IMR-90 (cell line): Measurements from ENCODE around the gene STAT5B. TPM values are rescaled to one million over a fixed set of nuclear protein-coding genes. Genes with fewer than 3 reads are reported as not detected.

Experiments used
- ATAC-seq: fragments of 200-7000 bp; cut with Tn5 transposase; 2 replicates; pipeline ENCODE4 v1.9.1; 2020; ENCODE audit warnings: low read depth, mild to moderate bottlenecking, moderate library complexity
- BruUV-seq: library from RNA; stranded (reverse); fragments of 400-500 nt; replicated peaks from 2 replicates; lab custom pipeline; 2021; lab: Mats Ljungman, UMichigan
- CTCF ChIA-PET: fragments of 300-600 bp; formaldehyde crosslinking; extraction: SDS; loops from one replicate; lab custom pipeline; 2021; ENCODE audit warnings: antibody characterized with exemption; lab: Yijun Ruan, JAX
- POLR2A ChIA-PET: fragments of 300-600 bp; sonication (Branson Sonifier 250); formaldehyde crosslinking; loops from one replicate; lab custom pipeline; 2022; ENCODE audit warnings: antibody characterized with exemption; ENCODE audit not compliant: unreplicated experiment; lab: Charles Lee
- DNase-seq: peaks from one replicate; pipeline ENCODE4 v3.0.0; 2013
- H2AFZ ChIP-seq: replicated peaks from 2 replicates; pipeline ENCODE3; 2013; ENCODE audit warnings: low read length, mild to moderate bottlenecking; ENCODE audit not compliant: poor library complexity
- H2AK5ac ChIP-seq: 2 replicates; pipeline ENCODE4 v1.6.1; 2013; ENCODE audit warnings: low read depth, low read length, inconsistent platforms
- H2AK9ac ChIP-seq: replicated peaks from 2 replicates; pipeline ENCODE3; 2013; ENCODE audit warnings: mild to moderate bottlenecking, low read depth, low read length, moderate library complexity; ENCODE audit not compliant: poor library complexity
- H2BK120ac ChIP-seq: 2 replicates; pipeline ENCODE4 v1.6.1; 2013; ENCODE audit warnings: low read depth, low read length, inconsistent platforms
- H2BK15ac ChIP-seq: 3 replicates; pipeline ENCODE4 v1.6.1; 2013; ENCODE audit warnings: low read depth, low read length, inconsistent platforms
- H2BK20ac ChIP-seq: 2 replicates; pipeline ENCODE4 v1.6.1; 2013; ENCODE audit warnings: low read depth, mild to moderate bottlenecking, inconsistent platforms, low read length, moderate library complexity
- H2BK5ac ChIP-seq: 2 replicates; pipeline ENCODE4 v1.6.1; 2013; ENCODE audit warnings: mild to moderate bottlenecking, low read depth, low read length, inconsistent platforms; ENCODE audit not compliant: poor library complexity, severe bottlenecking
- H3K14ac ChIP-seq: replicated peaks from 2 replicates; pipeline ENCODE4 v1.6.1; 2013; ENCODE audit warnings: low read depth, low read length, inconsistent platforms
- H3K18ac ChIP-seq: 2 replicates; pipeline ENCODE4 v1.6.1; 2013; ENCODE audit warnings: low read depth, low read length, control low read depth
- H3K23ac ChIP-seq: 2 replicates; pipeline ENCODE4 v1.6.1; 2013; ENCODE audit warnings: low read depth, low read length, inconsistent platforms
- H3K27ac ChIP-seq: 2 replicates; pipeline ENCODE4 v1.5.1; 2013; ENCODE audit warnings: mild to moderate bottlenecking, control low read depth, low read length; ENCODE audit not compliant: insufficient read depth
- H3K27me3 ChIP-seq: 2 replicates; pipeline ENCODE4 v1.6.1; 2013; ENCODE audit warnings: low read length; ENCODE audit not compliant: control insufficient read depth, insufficient read depth
- H3K36me3 ChIP-seq: 2 replicates; pipeline ENCODE4 v1.6.1; 2013; ENCODE audit warnings: low read length, mixed read lengths; ENCODE audit not compliant: control insufficient read depth, insufficient read depth
- H3K4ac ChIP-seq: 2 replicates; pipeline ENCODE4 v1.6.1; 2013; ENCODE audit warnings: low read depth, low read length, inconsistent platforms
- H3K4me1 ChIP-seq: 2 replicates; pipeline ENCODE4 v1.6.1; 2013; ENCODE audit warnings: low read length, mixed read lengths; ENCODE audit not compliant: control insufficient read depth, insufficient read depth
- H3K4me2 ChIP-seq: 2 replicates; pipeline ENCODE4 v1.6.1; 2013; ENCODE audit warnings: low read depth, mild to moderate bottlenecking, control low read depth, low read length, moderate library complexity
- H3K4me3 ChIP-seq: 2 replicates; pipeline ENCODE4 v1.5.1; 2013; ENCODE audit warnings: low read depth, mild to moderate bottlenecking, control low read depth, low read length, moderate library complexity; ENCODE audit not compliant: insufficient read depth
- H3K56ac ChIP-seq: 2 replicates; pipeline ENCODE4 v1.6.1; 2013; ENCODE audit warnings: low read length, inconsistent platforms; ENCODE audit not compliant: insufficient read depth; ENCODE audit errors: extremely low read depth
- H3K79me1 ChIP-seq, 2 experiments: 2 replicates each; pipeline ENCODE4 v1.6.1; 2013; ENCODE audit warnings: low read length in 2 of 2, inconsistent platforms in 1 of 2, low read depth in 1 of 2
- H3K9ac ChIP-seq: 2 replicates; pipeline ENCODE4 v1.6.1; 2013; ENCODE audit warnings: low read depth, low read length, control low read depth
- H3K9me1 ChIP-seq: 2 replicates; pipeline ENCODE4 v1.6.1; 2013; ENCODE audit warnings: low read length, inconsistent platforms; ENCODE audit not compliant: insufficient read depth
- H3K9me3 ChIP-seq: 2 replicates; pipeline ENCODE4 v1.6.1; 2013; ENCODE audit warnings: low read length; ENCODE audit not compliant: control insufficient read depth, insufficient read depth
- H4K20me1 ChIP-seq: 2 replicates; pipeline ENCODE4 v1.6.1; 2013; ENCODE audit warnings: low read length, inconsistent platforms; ENCODE audit not compliant: insufficient read depth
- H4K5ac ChIP-seq: 2 replicates; pipeline ENCODE4 v1.6.1; 2013; ENCODE audit warnings: mild to moderate bottlenecking, low read depth, low read length, control low read depth
- H4K8ac ChIP-seq, 2 experiments: 2 replicates each; pipeline ENCODE4 v1.6.1; 2013; ENCODE audit warnings: low read depth in 2 of 2, low read length in 2 of 2, control low read depth in 1 of 2, inconsistent platforms in 1 of 2
- H4K91ac ChIP-seq: 2 replicates; pipeline ENCODE4 v1.6.1; 2013; ENCODE audit warnings: low read depth, low read length, inconsistent platforms; ENCODE audit not compliant: insufficient read depth
- BHLHE40 ChIP-seq: fragments of 150-350 bp; IDR thresholded peaks from 2 replicates; pipeline ENCODE4 v1.6.1; 2016; ENCODE audit warnings: mild to moderate bottlenecking, low read depth, low read length
- CHD1 ChIP-seq: IDR thresholded peaks from 2 replicates; pipeline ENCODE4 v1.6.1; 2012; ENCODE audit warnings: low read depth, low read length, improper control_type of control experiment
- MAFK ChIP-seq: IDR thresholded peaks from 2 replicates; pipeline ENCODE4 v1.6.1; 2012; ENCODE audit warnings: low read depth, low read length, improper control_type of control experiment
- MAZ ChIP-seq: IDR thresholded peaks from 2 replicates; pipeline ENCODE4 v1.6.1; 2012; ENCODE audit warnings: low read depth, mild to moderate bottlenecking, low read length, improper control_type of control experiment, moderate library complexity, borderline replicate concordance
- MXI1 ChIP-seq: IDR thresholded peaks from 2 replicates; pipeline ENCODE4 v1.6.1; 2012; ENCODE audit warnings: low read depth, mild to moderate bottlenecking, low read length, moderate library complexity, borderline replicate concordance
- NFE2L2 ChIP-seq: fragments of 150-350 bp; IDR thresholded peaks from 2 replicates; pipeline ENCODE4 v1.6.1; 2016; ENCODE audit warnings: low read depth, mild to moderate bottlenecking, low read length
- RCOR1 ChIP-seq: IDR thresholded peaks from 2 replicates; pipeline ENCODE4 v1.6.1; 2012; ENCODE audit warnings: mild to moderate bottlenecking, low read length, improper control_type of control experiment; ENCODE audit not compliant: insufficient replicate concordance
- RFX5 ChIP-seq: IDR thresholded peaks from 2 replicates; pipeline ENCODE4 v1.8.0; 2012; ENCODE audit warnings: low read depth, mild to moderate bottlenecking, low read length, moderate library complexity
- SMC3 ChIP-seq: fragments of 150-350 bp; IDR thresholded peaks from 2 replicates; pipeline ENCODE4 v1.6.1; 2016; ENCODE audit warnings: low read depth, mild to moderate bottlenecking, antibody characterized with exemption, low read length, moderate library complexity
- WGBS, 2 experiments: methylation state at CpG; one replicate each; pipeline versions ENCODE4 v1.1.5 to v1.1.7; 2013; ENCODE audit warnings: missing lambda C conversion rate in 2 of 2; ENCODE audit not compliant: insufficient read length in 1 of 2; ENCODE audit errors: extremely low coverage in 2 of 2; 5-methylcytosine and 5-hydroxymethylcytosine counted together
- dilution Hi-C: fragments of 300-500 bp; cut with HindIII; formaldehyde crosslinking; loops from one replicate; pipeline ENCODE4 v1.14.3; 2018; ENCODE audit warnings: low sequenced_read_pairs; ENCODE audit not compliant: unreplicated experiment
- in situ Hi-C: fragments of 300-500 bp; cut with MboI; formaldehyde crosslinking; loops from 3 replicates; pipeline ENCODE4 v1.14.3; 2019; ENCODE audit warnings: low sequenced_read_pairs, inconsistent platforms, mixed read lengths
- intact Hi-C: fragments of 100-400 bp; cut with micrococcal nuclease; formaldehyde crosslinking; loops from 2 replicates; pipeline ENCODE4 v1.10.0; 2022
- polyA plus RNA-seq, 3 experiments: library from polyadenylated mRNA; depleted of rRNA; stranded (reverse); fragments of >200 nt; gene quantifications; 2 replicates each; pipeline ENCODE4 v1.2.3, GENCODE V29; 2012; ENCODE audit warnings: low replicate concordance in 1 of 3
- total RNA-seq: library from RNA; depleted of rRNA; stranded (reverse); fragments of >200 nt; gene quantifications from 2 replicates; pipeline ENCODE4 v1.2.3, GENCODE V29; 2012
- TF ChIP-seq, protein P1 (sequence below): fragments of 150-350 bp; IDR thresholded peaks from 2 replicates; pipeline ENCODE4 v1.6.1; 2017; ENCODE audit warnings: mild to moderate bottlenecking, antibody characterized with exemption, low read length, low read depth
- TF ChIP-seq, protein P2 (sequence below): fragments of 150-350 bp; IDR thresholded peaks from 2 replicates; pipeline ENCODE4 v1.6.1; 2016; ENCODE audit warnings: low read depth, mild to moderate bottlenecking, low read length, moderate library complexity, borderline replicate concordance
- TF ChIP-seq, protein P3 (sequence below): conservative IDR thresholded peaks from 2 replicates; pipeline ENCODE4 v1.5.1; 2012; ENCODE audit warnings: mild to moderate bottlenecking, low read depth, low read length, improper control_type of control experiment

Gene STAT5B
- total and polyA plus RNA-seq, 2 of the 4 experiments (the other 2 are of a cell fraction): 24.4 to 29.6 TPM

DNA sequence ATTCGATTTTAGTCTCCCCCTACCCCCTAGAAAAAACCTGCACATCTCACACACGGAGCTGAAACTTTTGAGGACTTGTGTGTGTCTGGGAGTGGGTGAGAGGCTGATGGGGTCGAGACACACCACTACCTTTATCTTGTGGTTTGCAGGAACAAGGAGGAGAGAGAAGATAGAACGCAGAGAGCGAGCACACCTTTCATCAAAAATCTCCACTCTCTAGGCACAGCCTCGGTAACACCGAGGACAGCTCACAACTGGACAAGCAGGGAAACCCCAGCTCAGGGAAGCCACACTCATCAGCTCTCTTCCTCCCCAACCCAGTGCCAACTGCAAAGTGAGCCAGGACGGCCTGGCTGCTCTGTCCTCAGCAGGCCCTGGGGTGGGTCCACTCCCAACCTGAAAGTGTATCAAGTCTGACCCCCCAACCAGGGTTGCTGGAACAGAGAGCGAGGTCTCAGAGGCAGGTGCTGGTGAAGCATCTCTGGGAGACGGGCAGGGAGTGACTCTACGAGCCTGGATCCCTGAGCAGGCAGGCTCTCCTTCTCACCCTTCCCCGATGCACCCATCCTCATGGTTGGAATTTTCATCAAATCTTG is 76.7 kb downstream of the STAT5B start:
- in situ Hi-C loops: no loop called here
- BruUV-seq: no TSS peak
- no peak overlapping the region for H4K5ac ChIP-seq

More for the DNA sequence above, 76.7 kb downstream of the STAT5B start:
- Histone ChIP-seq H3K9me1 (peaks cover 6% of the 10 kb centered on the region), H3K4me3 (no peak overlapping the region), H3K56ac (no peak overlapping the region), H3K9ac (no peak overlapping the region), H2BK15ac (no peak overlapping the region), H4K20me1 (peaks cover 3% of the 10 kb centered on the region; the same call in 1 of the 2 replicates), H3K9me3 (no peaks in the 10 kb centered on the region), H3K27ac (no peak overlapping the region), H3K36me3 (peaks cover 34% of the 10 kb centered on the region), H3K27me3 (no peaks in the 10 kb centered on the region), H3K23ac (no peak overlapping the region), H3K4me1 (no peaks in the 10 kb centered on the region), H2AFZ (no peak overlapping the region), H2AK9ac (no peak overlapping the region), H3K14ac (no peak overlapping the region), H3K79me1 (peaks cover 0 to 3% of the 10 kb centered on the region in 2 experiments; a peak in 2 of 4 replicates), H2BK20ac (no peak overlapping the region), H4K91ac (no peak overlapping the region), H2BK5ac (no peak overlapping the region), H4K8ac (no peak overlapping the region), H2BK120ac (no peak overlapping the region), H3K4ac (no peak overlapping the region), H2AK5ac (no peak overlapping the region), H3K18ac (no peak overlapping the region), H3K4me2 (no peak overlapping the region)
- ATAC-seq (no peak), DNase-seq (no peak)
- no CpG with 5 or more reads among the region's 12 CpGs for WGBS, 2 experiments
- ChIA-PET CTCF (no interaction called here), POLR2A (no interaction called here)
- no peak for TF ChIP-seq NFE2L2
- TF ChIP-seq BHLHE40: no peak
- no peak for TF ChIP-seq RFX5
- TF ChIP-seq, protein P1, sequence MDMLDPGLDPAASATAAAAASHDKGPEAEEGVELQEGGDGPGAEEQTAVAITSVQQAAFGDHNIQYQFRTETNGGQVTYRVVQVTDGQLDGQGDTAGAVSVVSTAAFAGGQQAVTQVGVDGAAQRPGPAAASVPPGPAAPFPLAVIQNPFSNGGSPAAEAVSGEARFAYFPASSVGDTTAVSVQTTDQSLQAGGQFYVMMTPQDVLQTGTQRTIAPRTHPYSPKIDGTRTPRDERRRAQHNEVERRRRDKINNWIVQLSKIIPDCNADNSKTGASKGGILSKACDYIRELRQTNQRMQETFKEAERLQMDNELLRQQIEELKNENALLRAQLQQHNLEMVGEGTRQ: no peak
- TF ChIP-seq, protein P2, sequence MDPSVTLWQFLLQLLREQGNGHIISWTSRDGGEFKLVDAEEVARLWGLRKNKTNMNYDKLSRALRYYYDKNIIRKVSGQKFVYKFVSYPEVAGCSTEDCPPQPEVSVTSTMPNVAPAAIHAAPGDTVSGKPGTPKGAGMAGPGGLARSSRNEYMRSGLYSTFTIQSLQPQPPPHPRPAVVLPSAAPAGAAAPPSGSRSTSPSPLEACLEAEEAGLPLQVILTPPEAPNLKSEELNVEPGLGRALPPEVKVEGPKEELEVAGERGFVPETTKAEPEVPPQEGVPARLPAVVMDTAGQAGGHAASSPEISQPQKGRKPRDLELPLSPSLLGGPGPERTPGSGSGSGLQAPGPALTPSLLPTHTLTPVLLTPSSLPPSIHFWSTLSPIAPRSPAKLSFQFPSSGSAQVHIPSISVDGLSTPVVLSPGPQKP: no peak
- no peak for TF ChIP-seq SMC3
- TF ChIP-seq, protein P3, sequence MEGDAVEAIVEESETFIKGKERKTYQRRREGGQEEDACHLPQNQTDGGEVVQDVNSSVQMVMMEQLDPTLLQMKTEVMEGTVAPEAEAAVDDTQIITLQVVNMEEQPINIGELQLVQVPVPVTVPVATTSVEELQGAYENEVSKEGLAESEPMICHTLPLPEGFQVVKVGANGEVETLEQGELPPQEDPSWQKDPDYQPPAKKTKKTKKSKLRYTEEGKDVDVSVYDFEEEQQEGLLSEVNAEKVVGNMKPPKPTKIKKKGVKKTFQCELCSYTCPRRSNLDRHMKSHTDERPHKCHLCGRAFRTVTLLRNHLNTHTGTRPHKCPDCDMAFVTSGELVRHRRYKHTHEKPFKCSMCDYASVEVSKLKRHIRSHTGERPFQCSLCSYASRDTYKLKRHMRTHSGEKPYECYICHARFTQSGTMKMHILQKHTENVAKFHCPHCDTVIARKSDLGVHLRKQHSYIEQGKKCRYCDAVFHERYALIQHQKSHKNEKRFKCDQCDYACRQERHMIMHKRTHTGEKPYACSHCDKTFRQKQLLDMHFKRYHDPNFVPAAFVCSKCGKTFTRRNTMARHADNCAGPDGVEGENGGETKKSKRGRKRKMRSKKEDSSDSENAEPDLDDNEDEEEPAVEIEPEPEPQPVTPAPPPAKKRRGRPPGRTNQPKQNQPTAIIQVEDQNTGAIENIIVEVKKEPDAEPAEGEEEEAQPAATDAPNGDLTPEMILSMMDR: no peak
- TF ChIP-seq MAZ: no peak
- TF ChIP-seq CHD1: no peak
- TF ChIP-seq RCOR1: no peak
- TF ChIP-seq MXI1: no peak
- TF ChIP-seq MAFK: no peak
- dilution Hi-C loops (no loop called here), intact Hi-C loops (no loop called here)
